DND-41 (cell line): ENCODE data around the gene CHD9.

Source experiments
- EZH2 ChIP-seq: IDR thresholded peaks from 3 replicates; pipeline ENCODE4 v1.6.1; 2012; ENCODE audit warnings: borderline replicate concordance, low read depth, mild to moderate bottlenecking, moderate library complexity, low read length, inconsistent platforms; ENCODE audit not compliant: severe bottlenecking
- TF ChIP-seq, protein P1 (sequence below): IDR thresholded peaks from 2 replicates; pipeline ENCODE4 v1.5.1; 2012; ENCODE audit warnings: borderline replicate concordance, low read length, moderate library complexity, mild to moderate bottlenecking; ENCODE audit not compliant: poor library complexity, severe bottlenecking; ENCODE audit errors: extremely low read depth

DNA sequence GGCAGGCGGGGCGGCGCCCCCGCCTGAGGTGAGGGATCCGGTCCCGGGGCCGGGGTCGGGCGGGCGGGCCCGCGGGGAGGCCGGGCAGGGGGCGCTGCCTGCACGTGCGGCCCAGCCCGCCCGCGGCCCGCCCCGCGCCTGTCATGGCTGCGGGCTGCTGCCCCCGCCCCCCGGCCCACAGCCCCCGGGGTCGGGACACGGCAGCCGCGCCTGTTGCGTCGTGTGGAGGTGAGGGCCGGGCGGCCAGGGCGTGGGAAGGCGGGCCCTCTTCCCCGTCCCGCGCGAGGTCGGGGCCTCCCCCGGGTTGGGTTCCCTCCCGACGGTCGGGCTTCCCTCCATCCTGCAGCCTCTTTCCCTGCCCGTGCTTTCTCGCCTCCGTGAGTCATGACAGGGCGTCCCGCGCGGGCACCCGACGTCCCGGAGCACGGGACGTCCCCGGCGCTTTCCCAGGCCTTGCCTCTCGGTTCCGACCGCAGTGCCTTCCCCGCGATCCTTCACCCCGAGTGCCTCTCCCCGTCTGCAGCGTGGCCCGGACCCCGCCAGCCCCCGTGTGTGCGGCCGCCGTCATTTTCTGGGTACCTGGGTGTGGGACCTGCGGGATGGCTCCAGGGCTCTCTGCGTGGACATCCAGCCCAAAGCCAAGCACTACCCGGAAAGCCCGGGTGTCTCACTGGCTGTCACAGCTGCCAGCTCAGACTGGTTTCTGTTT lies 76.7 kb downstream of the CHD9 start:
- TF ChIP-seq, protein P1, sequence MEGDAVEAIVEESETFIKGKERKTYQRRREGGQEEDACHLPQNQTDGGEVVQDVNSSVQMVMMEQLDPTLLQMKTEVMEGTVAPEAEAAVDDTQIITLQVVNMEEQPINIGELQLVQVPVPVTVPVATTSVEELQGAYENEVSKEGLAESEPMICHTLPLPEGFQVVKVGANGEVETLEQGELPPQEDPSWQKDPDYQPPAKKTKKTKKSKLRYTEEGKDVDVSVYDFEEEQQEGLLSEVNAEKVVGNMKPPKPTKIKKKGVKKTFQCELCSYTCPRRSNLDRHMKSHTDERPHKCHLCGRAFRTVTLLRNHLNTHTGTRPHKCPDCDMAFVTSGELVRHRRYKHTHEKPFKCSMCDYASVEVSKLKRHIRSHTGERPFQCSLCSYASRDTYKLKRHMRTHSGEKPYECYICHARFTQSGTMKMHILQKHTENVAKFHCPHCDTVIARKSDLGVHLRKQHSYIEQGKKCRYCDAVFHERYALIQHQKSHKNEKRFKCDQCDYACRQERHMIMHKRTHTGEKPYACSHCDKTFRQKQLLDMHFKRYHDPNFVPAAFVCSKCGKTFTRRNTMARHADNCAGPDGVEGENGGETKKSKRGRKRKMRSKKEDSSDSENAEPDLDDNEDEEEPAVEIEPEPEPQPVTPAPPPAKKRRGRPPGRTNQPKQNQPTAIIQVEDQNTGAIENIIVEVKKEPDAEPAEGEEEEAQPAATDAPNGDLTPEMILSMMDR: no peak
- TF ChIP-seq EZH2: no peak
